ENCODE data around the gene IRGC.

DNA sequence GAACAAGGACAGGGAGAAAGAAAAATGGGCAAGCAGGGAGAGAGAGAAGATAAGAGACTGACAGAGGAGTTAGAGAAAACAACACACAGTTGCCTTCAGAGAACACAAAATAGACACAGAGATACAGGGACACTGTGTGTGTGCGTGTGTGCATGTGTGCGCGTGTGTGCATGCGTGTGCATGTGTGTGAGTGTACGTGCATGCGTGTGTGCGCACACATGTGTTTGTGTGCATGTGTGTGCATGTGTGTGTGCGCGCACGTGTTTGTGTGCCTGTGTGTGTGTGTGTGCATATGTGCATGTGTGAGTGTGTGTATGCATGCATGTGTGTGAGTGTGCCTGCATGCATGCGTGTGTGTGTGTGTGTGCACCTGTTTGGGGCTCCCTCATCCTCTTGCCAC, 40.0 kb upstream of the IRGC start:
- no peak for TF ChIP-seq CTCF (IDR thresholded peaks at IDR 0.05; ENCODE audit: insufficient read depth, low read length, poor library complexity, severe bottlenecking)
- no peak for TF ChIP-seq EZH2phosphoT487 (conservative IDR thresholded peaks at IDR 0.05; ENCODE audit: low read length)

All from SU-DHL-6 (cell line).